ENCODE data around the gene ST6GALNAC3.

Gene ST6GALNAC3

GRCh38 chr1:76669131-76669530 lies 594.6 kb downstream of the ST6GALNAC3 start:
- no peak overlapping the region for H3K4me3 ChIP-seq (ENCODE audit: low read depth, low read length)

GRCh38 chr1:76669624-76670315 lies 595.2 kb downstream of the ST6GALNAC3 start:
- H3K4me3 ChIP-seq (ENCODE audit: low read depth, low read length): no peak overlapping the region

- no peak overlapping the region for H3K4me3 ChIP-seq (ENCODE audit: low read depth, low read length)
Observed at GRCh38 chr1:76674689-76675210, 600.2 kb downstream of the ST6GALNAC3 start.

GRCh38 chr1:76677416-76678405 lies 603.2 kb downstream of the ST6GALNAC3 start:
- H3K4me3 ChIP-seq (ENCODE audit: low read depth, low read length): no peak overlapping the region

GRCh38 chr1:76679534-76680152 lies 605.1 kb downstream of the ST6GALNAC3 start:
- H3K4me3 ChIP-seq (ENCODE audit: low read depth, low read length): no peak overlapping the region

- H3K4me3 ChIP-seq (ENCODE audit: low read depth, low read length): no peak overlapping the region
Observed at GRCh38 chr1:76680651-76681050, 606.1 kb downstream of the ST6GALNAC3 start.

- no peak overlapping the region for H3K4me3 ChIP-seq (ENCODE audit: low read depth, low read length)
Observed at GRCh38 chr1:76682138-76682537, 607.6 kb downstream of the ST6GALNAC3 start.

Measured in iPS-11a (cell line).